SK-N-MC (cell line): ENCODE measurements around the gene BICD1.

ENCODE experiments used
- EZH2 ChIP-seq: fragments of 200-600 bp; sonication (generic); IDR thresholded peaks from one replicate; pipeline ENCODE4 v1.6.1; 2017; ENCODE audit warnings: antibody characterized with exemption
- FOXP2 ChIP-seq: optimal IDR thresholded peaks from 2 replicates; pipeline ENCODE3; 2011; ENCODE audit warnings: mild to moderate bottlenecking, moderate library complexity; ENCODE audit not compliant: insufficient read depth; ENCODE audit errors: extremely low read length, control extremely low read depth

- TF ChIP-seq FOXP2 = no peak
- no peak for TF ChIP-seq EZH2
Measured at GRCh38 chr12:32402170-32402569, 295.5 kb downstream of the BICD1 start.
